Measurements from ENCODE around the gene TLCD3A.
"Not testable (repeated sequence)": the region's sequence is repeated elsewhere in the genome, so short reads cannot be mapped to it uniquely, and the experiment has no call there.

TLCD3A gene

GRCh38 chr17:733743-734142 is 1.3 kb downstream of the TLCD3A start:
- Histone ChIP-seq H3K27me3 (ENCODE audit: insufficient read depth, low read length) (no peaks in the 10 kb centered on the region), H2AFZ (ENCODE audit: low read length, unreplicated experiment) (no peak overlapping the region), H3K4me1 (ENCODE audit: control insufficient read depth, insufficient read depth, low read length, unreplicated experiment) (peaks cover 8% of the 10 kb centered on the region), H3K4me3 (ENCODE audit: low read depth, low read length) (peak overlapping the region; percentile 94), H3K27ac (ENCODE audit: low read depth, low read length) (no peak overlapping the region), H3K79me2 (ENCODE audit: control insufficient read depth, insufficient read depth, low read length, unreplicated experiment) (peaks cover 43% of the 10 kb centered on the region), H3K36me3 (ENCODE audit: insufficient read depth, low read length) (peaks cover 24% of the 10 kb centered on the region)

GRCh38 chr17:737561-738113 is 5.2 kb downstream of the TLCD3A start:
- Histone ChIP-seq H3K4me1 (ENCODE audit: control insufficient read depth, insufficient read depth, low read length, unreplicated experiment) (peaks cover 8% of the 10 kb centered on the region), H3K36me3 (ENCODE audit: insufficient read depth, low read length) (peaks cover 37% of the 10 kb centered on the region), H3K27ac (ENCODE audit: low read depth, low read length) (no peak overlapping the region), H3K4me3 (ENCODE audit: low read depth, low read length) (no peak overlapping the region), H2AFZ (ENCODE audit: low read length, unreplicated experiment) (no peak overlapping the region), H3K79me2 (ENCODE audit: control insufficient read depth, insufficient read depth, low read length, unreplicated experiment) (peaks cover 43% of the 10 kb centered on the region), H3K27me3 (ENCODE audit: insufficient read depth, low read length) (no peaks in the 10 kb centered on the region)

DNA sequence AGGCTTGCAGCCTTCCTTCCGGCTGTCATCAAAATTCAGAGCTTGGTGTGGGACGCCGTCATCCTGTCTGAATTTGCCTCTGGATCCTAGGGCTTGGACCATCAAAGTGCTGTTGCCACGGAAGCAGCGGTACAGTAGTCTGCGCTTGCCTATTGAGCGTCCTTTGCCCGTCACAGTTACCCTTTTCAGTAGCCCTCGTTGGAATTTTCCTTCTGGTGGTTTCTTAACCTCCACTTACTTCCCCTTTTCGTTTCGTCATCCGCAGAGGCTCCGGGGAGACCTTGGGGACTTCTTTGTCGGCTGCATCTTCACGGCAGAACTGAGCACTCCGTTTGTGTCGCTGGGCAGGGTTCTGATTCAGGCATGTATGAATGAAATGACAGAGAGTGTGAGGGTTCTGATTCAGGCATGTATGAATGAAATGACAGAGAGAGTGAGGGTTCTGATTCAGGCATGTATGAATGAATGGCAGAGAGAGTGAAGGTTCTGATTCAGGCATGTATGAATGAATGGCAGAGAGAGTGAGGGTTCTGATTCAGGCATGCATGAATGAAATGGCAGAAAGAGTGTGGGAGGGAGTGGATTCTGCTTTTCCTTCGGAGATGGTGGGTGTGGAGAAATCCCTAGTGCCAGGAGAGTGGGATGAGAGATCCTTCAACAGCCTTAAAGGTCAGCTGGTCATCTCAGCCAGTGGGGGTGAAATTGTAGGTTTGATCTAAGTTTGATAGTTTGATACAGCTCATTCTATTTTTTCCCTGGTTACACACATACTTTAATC is 8.0 kb downstream of the TLCD3A start:
- no peaks in the 10 kb centered on the region for H3K4me1 ChIP-seq (ENCODE audit: control insufficient read depth, insufficient read depth, low read length, unreplicated experiment)
- no peak overlapping the region for H3K4me3 ChIP-seq (ENCODE audit: low read depth, low read length)
- peaks cover 38% of the 10 kb centered on the region for H3K79me2 ChIP-seq (ENCODE audit: control insufficient read depth, insufficient read depth, low read length, unreplicated experiment)
- no peak overlapping the region for H3K27ac ChIP-seq (ENCODE audit: low read depth, low read length)
- no peaks in the 10 kb centered on the region for H3K27me3 ChIP-seq (ENCODE audit: insufficient read depth, low read length)
- H3K36me3 ChIP-seq (ENCODE audit: insufficient read depth, low read length), result peaks cover 48% of the 10 kb centered on the region
- H2AFZ ChIP-seq (ENCODE audit: low read length, unreplicated experiment), result no peak overlapping the region

- no peak overlapping the region for H3K27ac ChIP-seq (ENCODE audit: low read depth, low read length)
- no peak overlapping the region for H3K4me3 ChIP-seq (ENCODE audit: low read depth, low read length)
- H3K79me2 ChIP-seq (ENCODE audit: control insufficient read depth, insufficient read depth, low read length, unreplicated experiment), result peaks cover 37% of the 10 kb centered on the region
- no peaks in the 10 kb centered on the region for H3K4me1 ChIP-seq (ENCODE audit: control insufficient read depth, insufficient read depth, low read length, unreplicated experiment)
- no peak overlapping the region for H2AFZ ChIP-seq (ENCODE audit: low read length, unreplicated experiment)
- H3K27me3 ChIP-seq (ENCODE audit: insufficient read depth, low read length), result no peaks in the 10 kb centered on the region
- peaks cover 54% of the 10 kb centered on the region for H3K36me3 ChIP-seq (ENCODE audit: insufficient read depth, low read length)
Measured at GRCh38 chr17:742147-742793, 9.9 kb downstream of the TLCD3A start.

DNA sequence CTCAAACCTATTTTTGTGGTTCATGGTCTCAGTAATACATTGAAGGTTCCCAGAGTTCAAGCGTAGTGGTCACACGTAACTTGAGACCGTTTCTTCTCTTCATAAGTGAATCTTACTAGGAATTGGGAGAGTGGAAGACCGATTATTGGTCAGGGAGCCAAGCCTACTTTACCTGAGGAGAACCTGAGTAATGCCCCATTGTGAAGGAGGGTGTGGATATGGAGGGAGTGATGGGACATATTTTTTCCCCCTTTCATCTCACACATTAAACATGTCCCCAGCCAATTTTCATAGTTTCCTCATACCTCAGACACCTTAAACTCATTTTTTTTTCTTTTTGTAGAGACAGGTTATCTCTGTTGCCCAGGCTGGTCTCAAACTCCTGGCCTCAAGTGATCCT is 10.7 kb downstream of the TLCD3A start:
- H3K4me1 ChIP-seq (ENCODE audit: control insufficient read depth, insufficient read depth, low read length, unreplicated experiment), result no peaks in the 10 kb centered on the region
- no peak overlapping the region for H2AFZ ChIP-seq (ENCODE audit: low read length, unreplicated experiment)
- peaks cover 62% of the 10 kb centered on the region for H3K36me3 ChIP-seq (ENCODE audit: insufficient read depth, low read length)
- no peak overlapping the region for H3K4me3 ChIP-seq (ENCODE audit: low read depth, low read length)
- H3K27me3 ChIP-seq (ENCODE audit: insufficient read depth, low read length), result no peaks in the 10 kb centered on the region
- peaks cover 45% of the 10 kb centered on the region for H3K79me2 ChIP-seq (ENCODE audit: control insufficient read depth, insufficient read depth, low read length, unreplicated experiment)
- H3K27ac ChIP-seq (ENCODE audit: low read depth, low read length), result no peak overlapping the region

DNA sequence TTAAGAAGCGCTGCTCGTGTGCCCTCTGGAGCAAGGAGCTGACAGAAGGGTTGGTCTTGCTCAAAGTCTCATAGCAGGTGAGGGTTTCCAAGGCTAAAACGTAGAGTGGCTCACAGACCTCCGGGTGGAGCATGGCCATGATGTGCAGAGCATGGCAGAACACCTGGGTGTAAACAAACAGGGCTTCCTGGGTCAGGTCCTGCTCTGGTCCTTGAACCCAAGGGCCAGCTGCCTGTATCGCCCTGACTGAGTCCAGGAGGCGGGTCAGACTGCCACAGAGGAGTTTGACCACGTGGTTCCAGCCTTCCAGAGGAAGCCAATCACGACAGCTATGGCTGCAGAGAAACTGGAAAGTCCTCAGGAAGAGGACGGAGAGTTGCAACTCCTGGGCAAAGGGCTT is 12.5 kb downstream of the TLCD3A start:
- H3K4me3 ChIP-seq (ENCODE audit: low read depth, low read length), result no peak overlapping the region
- no peaks in the 10 kb centered on the region for H3K4me1 ChIP-seq (ENCODE audit: control insufficient read depth, insufficient read depth, low read length, unreplicated experiment)
- no peak overlapping the region for H2AFZ ChIP-seq (ENCODE audit: low read length, unreplicated experiment)
- peaks cover 55% of the 10 kb centered on the region for H3K79me2 ChIP-seq (ENCODE audit: control insufficient read depth, insufficient read depth, low read length, unreplicated experiment)
- H3K27ac ChIP-seq (ENCODE audit: low read depth, low read length), result no peak overlapping the region
- no peaks in the 10 kb centered on the region for H3K27me3 ChIP-seq (ENCODE audit: insufficient read depth, low read length)
- peaks cover 68% of the 10 kb centered on the region for H3K36me3 ChIP-seq (ENCODE audit: insufficient read depth, low read length)

- Histone ChIP-seq H3K4me1 (ENCODE audit: control insufficient read depth, insufficient read depth, low read length, unreplicated experiment) (peaks cover 3% of the 10 kb centered on the region), H3K27me3 (ENCODE audit: insufficient read depth, low read length) (no peaks in the 10 kb centered on the region), H3K27ac (ENCODE audit: low read depth, low read length) (no peak overlapping the region), H2AFZ (ENCODE audit: low read length, unreplicated experiment) (no peak overlapping the region), H3K4me3 (ENCODE audit: low read depth, low read length) (no peak overlapping the region), H3K79me2 (ENCODE audit: control insufficient read depth, insufficient read depth, low read length, unreplicated experiment) (peaks cover 60% of the 10 kb centered on the region), H3K36me3 (ENCODE audit: insufficient read depth, low read length) (peaks cover 70% of the 10 kb centered on the region)
Measured at GRCh38 chr17:745406-745805, 13.0 kb downstream of the TLCD3A start.

DNA sequence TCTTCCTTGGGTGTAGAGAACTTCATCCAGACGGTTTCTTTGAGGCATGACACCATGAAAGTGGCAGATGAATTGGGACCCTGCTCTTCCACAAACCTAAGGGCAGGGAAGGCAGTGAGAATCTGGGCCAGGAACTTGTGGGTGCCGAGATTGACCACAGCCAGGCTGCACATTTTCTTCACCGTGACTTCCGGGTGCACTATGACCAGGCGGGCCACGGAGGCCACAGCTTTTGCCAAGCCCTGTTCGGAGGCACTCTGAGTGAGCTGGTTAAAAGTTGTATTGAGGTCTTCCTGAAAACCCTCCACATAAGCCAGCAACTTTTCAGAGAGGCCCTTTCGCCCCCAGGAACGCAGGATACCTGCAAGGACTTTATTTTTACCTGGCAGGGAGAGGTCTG is 13.8 kb downstream of the TLCD3A start:
- H3K36me3 ChIP-seq (ENCODE audit: insufficient read depth, low read length), result peaks cover 64% of the 10 kb centered on the region
- peaks cover 9% of the 10 kb centered on the region for H3K4me1 ChIP-seq (ENCODE audit: control insufficient read depth, insufficient read depth, low read length, unreplicated experiment)

GRCh38 chr17:746783-747629 is 14.6 kb downstream of the TLCD3A start:
- Histone ChIP-seq H3K27me3 (ENCODE audit: insufficient read depth, low read length) (no peaks in the 10 kb centered on the region), H3K4me3 (ENCODE audit: low read depth, low read length) (no peak overlapping the region), H3K4me1 (ENCODE audit: control insufficient read depth, insufficient read depth, low read length, unreplicated experiment) (peaks cover 9% of the 10 kb centered on the region), H3K79me2 (ENCODE audit: control insufficient read depth, insufficient read depth, low read length, unreplicated experiment) (peaks cover 76% of the 10 kb centered on the region), H3K36me3 (ENCODE audit: insufficient read depth, low read length) (peaks cover 59% of the 10 kb centered on the region), H2AFZ (ENCODE audit: low read length, unreplicated experiment) (no peak overlapping the region), H3K27ac (ENCODE audit: low read depth, low read length) (no peak overlapping the region)

More for the DNA sequence above, 13.8 kb downstream of the TLCD3A start:
- Histone ChIP-seq H3K27me3 (ENCODE audit: insufficient read depth, low read length) (no peaks in the 10 kb centered on the region), H3K27ac (ENCODE audit: low read depth, low read length) (no peak overlapping the region), H2AFZ (ENCODE audit: low read length, unreplicated experiment) (no peak overlapping the region), H3K79me2 (ENCODE audit: control insufficient read depth, insufficient read depth, low read length, unreplicated experiment) (peaks cover 68% of the 10 kb centered on the region), H3K4me3 (ENCODE audit: low read depth, low read length) (no peak overlapping the region)

GRCh38 chr17:748604-749003 is 16.2 kb downstream of the TLCD3A start:
- not testable (repeated sequence) for H3K27ac ChIP-seq (ENCODE audit: low read depth, low read length); H3K4me3 ChIP-seq (ENCODE audit: low read depth, low read length); H3K27me3 ChIP-seq (ENCODE audit: insufficient read depth, low read length); H2AFZ ChIP-seq (ENCODE audit: low read length, unreplicated experiment); H3K4me1 ChIP-seq (ENCODE audit: control insufficient read depth, insufficient read depth, low read length, unreplicated experiment)
- H3K79me2 ChIP-seq (ENCODE audit: control insufficient read depth, insufficient read depth, low read length, unreplicated experiment), result peaks cover 71% of the 10 kb centered on the region
- peaks cover 52% of the 10 kb centered on the region for H3K36me3 ChIP-seq (ENCODE audit: insufficient read depth, low read length)
